Epithelial cell of esophagus (primary cell): Measurements from ENCODE around the gene CDCA7.
A peak's percentile ranks its signal among the peaks of the same experiment; 100 is the strongest.
"Not testable (repeated sequence)": the region's sequence is repeated elsewhere in the genome, so short reads cannot be mapped to it uniquely, and the experiment has no call there.

Source experiments
- DNase-seq: peaks from one replicate; pipeline ENCODE4 v3.0.0; 2010; ENCODE audit warnings: low read depth
- H3K4me3 ChIP-seq: 2 replicates; pipeline ENCODE4 v1.5.1; 2011; ENCODE audit warnings: mild to moderate bottlenecking, low read length, control low read depth
- TF ChIP-seq, protein P1 (sequence below): IDR thresholded peaks from 2 replicates; pipeline ENCODE4 v1.5.1; 2011; ENCODE audit warnings: low read depth, mild to moderate bottlenecking, low read length, control low read depth, inconsistent platforms; ENCODE audit not compliant: insufficient read depth; ENCODE audit errors: missing control alignments

Gene CDCA7

DNA sequence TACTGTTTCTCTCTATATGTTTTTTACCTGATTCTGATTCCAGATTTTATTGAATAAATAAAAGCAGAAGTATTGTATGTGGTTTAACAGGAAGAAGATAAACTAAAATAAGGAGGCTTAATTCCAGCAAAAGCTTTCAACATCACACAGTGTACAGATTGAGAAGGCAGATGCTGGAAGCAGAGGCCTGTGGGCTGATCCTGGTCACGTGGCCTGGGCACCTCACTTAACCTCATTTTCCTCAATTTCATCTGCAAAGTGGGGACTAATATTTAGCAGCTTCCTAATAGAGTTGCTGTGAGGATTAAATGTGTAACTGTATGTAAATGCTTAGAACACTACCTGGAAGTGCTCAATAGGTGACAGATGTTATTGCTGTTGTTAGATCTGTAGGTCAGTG, 58.0 kb downstream of the CDCA7 start:
- DNase-seq, result no peak
- TF ChIP-seq, protein P1, sequence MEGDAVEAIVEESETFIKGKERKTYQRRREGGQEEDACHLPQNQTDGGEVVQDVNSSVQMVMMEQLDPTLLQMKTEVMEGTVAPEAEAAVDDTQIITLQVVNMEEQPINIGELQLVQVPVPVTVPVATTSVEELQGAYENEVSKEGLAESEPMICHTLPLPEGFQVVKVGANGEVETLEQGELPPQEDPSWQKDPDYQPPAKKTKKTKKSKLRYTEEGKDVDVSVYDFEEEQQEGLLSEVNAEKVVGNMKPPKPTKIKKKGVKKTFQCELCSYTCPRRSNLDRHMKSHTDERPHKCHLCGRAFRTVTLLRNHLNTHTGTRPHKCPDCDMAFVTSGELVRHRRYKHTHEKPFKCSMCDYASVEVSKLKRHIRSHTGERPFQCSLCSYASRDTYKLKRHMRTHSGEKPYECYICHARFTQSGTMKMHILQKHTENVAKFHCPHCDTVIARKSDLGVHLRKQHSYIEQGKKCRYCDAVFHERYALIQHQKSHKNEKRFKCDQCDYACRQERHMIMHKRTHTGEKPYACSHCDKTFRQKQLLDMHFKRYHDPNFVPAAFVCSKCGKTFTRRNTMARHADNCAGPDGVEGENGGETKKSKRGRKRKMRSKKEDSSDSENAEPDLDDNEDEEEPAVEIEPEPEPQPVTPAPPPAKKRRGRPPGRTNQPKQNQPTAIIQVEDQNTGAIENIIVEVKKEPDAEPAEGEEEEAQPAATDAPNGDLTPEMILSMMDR, result no peak
- no peak overlapping the region for H3K4me3 ChIP-seq

DNA sequence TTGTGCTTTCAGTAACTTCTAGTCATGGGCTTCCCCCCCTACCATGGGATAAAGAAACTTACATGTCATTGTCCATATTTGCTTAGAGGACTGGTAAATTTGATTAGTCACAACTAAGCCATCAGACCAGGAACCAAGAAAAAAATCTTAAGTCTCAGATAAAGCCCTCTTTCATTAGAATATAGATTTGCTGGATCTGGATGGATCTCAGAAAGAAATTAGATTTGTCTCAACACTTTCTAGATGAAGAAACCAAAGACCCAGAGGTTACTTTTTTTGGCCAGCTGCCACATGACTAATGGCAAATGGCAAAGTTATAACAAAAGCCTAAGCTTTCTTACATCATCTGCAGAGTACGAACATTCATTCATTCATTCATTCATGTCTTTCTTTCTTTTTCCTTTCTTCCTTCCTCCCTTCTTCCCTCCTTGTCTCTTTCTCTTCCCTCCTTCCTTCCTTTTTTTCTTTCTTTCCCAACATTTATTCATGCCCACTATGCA, 60.2 kb downstream of the CDCA7 start:
- H3K4me3 ChIP-seq, result no peak overlapping the region
- TF ChIP-seq, protein P1, result no peak
- peak; percentile 89 for DNase-seq

DNA sequence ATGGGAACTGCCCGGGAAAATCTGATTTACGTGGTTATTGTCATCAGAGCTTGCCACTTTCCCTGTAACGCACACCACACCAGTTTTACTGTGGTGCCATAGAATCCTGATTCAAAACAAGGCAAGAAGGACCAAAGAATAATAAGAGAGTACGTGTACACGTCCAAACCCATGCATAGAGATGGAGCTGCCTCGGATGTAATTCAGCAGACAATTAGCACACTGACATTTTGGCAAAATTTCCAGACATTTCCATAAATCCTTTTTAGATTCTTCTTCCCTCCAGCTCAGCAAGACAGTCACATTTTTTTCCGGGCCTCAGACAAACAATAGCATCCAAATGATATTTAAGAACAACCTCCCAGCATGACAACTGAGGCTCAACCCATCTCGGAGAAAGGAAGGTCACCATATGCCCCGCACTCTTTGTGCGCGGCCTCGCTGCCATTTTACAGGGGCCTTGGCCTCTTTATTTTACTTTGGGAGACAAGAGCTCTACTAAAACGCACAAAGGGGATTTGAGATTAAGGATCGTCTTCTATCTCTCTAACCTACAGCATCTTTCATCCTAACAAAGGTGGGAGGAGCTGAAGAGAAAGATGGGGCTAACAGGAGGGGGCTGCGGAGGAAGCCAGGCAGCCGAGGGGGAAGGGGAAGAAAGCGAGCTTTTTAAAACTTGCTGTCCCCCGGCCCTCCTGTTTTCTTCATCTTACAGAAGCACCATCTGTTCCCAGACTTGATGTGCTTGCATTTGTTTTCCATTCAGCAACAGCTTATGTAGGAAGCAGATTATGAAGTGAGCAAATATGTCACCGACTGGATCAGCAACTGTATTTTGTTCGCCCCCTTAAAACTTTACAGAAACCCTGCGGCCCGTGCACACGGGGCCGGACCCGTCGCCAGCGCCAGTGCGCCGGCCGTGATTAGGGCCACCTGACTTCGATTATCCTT, 61.0 kb downstream of the CDCA7 start:
- no peak overlapping the region for H3K4me3 ChIP-seq
- no peak for DNase-seq
- TF ChIP-seq, protein P1, result no peak

DNA sequence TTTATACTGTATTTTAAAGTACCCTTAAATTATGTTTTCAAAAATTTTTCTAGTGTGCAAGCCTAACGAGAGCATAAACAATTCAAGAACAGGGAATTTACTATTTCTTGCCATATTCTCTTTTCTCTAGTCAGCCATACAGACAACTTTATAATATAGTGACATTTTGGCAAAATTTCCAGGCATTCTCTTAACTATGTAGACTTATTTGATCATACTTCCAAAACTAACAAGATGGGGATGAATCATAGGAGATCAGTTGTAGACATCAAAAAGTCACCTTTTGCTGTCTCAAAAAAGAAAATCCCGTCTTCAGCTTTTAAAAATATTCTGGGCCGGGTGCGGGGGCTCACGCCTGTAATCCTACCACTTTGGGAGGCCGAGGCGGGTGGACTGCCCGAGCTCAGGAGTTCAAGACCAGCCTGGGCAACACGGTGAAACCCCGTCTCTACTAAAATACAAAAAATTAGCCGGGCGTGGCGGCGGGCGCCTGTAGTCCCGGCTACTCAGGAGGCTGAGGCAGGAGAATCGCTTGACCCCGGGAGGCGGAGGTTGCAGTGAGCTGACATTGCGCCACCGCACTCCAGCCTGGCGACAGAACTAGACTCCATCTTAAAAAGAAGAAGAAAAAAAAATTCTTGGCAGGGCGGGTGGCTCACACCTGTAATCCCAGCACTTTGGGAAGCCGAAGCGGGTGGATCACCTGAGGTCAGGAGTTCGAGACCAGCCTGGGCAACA, 61.9 kb downstream of the CDCA7 start:
- H3K4me3 ChIP-seq, DNase-seq: not testable (repeated sequence)

DNA sequence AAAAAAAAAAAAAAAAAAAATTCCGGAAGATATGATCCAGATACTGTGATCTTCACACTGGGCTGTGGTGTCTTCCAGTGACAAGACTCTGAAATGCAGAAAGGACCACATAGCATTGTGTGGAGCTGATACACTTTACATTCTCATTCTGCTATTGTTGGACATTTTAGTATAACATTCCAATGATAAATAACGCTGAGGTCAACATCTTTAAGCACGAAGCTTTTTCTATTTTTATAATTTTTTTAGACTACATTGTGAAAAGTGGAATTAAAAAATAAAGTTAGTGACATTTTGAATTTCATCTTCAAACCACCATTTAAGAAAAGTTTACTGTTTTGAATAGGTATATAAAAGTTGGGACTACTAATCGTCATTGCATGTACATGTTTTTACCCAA, 62.7 kb downstream of the CDCA7 start:
- no peak overlapping the region for H3K4me3 ChIP-seq
- TF ChIP-seq, protein P1, result no peak
- DNase-seq, result no peak

DNA sequence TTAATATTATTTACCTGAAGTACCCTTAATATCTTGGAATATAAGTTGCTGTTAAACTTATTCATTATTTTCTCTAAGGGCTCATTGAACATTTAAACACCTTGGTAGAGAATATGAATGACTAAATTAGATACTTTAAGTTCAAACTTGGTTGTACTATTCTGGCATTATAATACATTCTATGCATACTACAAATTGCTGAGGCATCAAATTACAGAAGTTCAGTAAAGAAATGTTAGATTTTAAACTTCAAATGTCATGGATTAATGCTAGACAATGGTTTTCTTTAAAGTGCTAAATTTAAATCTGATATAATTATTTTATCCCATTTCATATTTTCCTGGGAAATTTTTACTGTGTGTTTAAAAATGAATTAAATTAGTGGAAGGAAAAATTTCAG, 63.1 kb downstream of the CDCA7 start:
- TF ChIP-seq, protein P1, result no peak
- no peak for DNase-seq
- H3K4me3 ChIP-seq, result no peak overlapping the region
